Fibroblast of the aortic adventitia (primary cell): ENCODE data around the gene YY1AP1. TPM values are rescaled to one million over a fixed set of nuclear protein-coding genes. Genes with fewer than 3 reads are reported as not detected.
"Not testable (repeated sequence)": the region's sequence is repeated elsewhere in the genome, so short reads cannot be mapped to it uniquely, and the experiment has no call there.

Experiments used
- DNase-seq: peaks from one replicate; pipeline ENCODE4 v3.0.0-alpha.2; 2010; ENCODE audit warnings: low read depth
- H3K4me3 ChIP-seq: 2 replicates; pipeline ENCODE4 v1.5.1; 2011; ENCODE audit warnings: low read depth, mild to moderate bottlenecking, control low read depth, low read length, moderate library complexity
- total RNA-seq: library from RNA; depleted of rRNA; stranded (reverse); fragments of >200 nt; gene quantifications from 2 replicates; pipeline ENCODE4 v1.2.3, GENCODE V29; 2012; ENCODE audit warnings: low replicate concordance
- TF ChIP-seq, protein P1 (sequence below): IDR thresholded peaks from 2 replicates; pipeline ENCODE4 v1.5.1; 2011; ENCODE audit warnings: mild to moderate bottlenecking, low read length, control low read depth, inconsistent platforms; ENCODE audit not compliant: insufficient read depth

YY1AP1 gene
- total RNA-seq, 1 donor = 54.6 TPM

DNA sequence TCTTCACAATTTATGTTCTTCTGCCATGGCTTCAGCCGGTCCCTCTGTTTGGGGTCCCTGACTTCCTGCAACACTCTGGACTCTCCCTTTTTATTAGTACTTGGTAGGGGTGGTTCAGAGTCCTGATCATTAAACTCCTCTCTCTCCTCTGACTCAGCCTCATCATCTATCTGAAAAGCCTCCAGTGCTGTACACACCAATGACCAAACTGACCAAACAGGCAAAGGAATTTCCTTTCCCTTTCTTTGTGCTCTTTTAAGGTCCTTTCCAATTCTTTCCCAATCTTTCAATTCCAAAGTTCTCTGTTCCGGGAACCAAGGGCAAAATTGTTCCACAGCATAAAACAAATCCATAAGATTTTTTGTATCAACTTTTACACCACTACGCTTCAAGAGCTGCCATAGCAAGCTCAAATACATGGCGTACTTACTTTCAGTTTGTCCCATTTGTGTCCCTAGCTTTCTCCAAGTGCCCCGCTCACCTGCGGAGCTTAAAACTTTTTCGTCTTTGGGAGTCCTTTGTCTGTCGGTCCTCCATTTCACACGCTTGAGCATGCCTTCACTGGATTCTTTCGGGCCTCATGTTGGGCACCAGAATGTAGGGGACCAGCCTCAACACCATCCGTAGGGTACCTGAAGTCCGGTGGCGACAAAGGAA lies 9.9 kb upstream of the YY1AP1 start:
- TF ChIP-seq, protein P1, sequence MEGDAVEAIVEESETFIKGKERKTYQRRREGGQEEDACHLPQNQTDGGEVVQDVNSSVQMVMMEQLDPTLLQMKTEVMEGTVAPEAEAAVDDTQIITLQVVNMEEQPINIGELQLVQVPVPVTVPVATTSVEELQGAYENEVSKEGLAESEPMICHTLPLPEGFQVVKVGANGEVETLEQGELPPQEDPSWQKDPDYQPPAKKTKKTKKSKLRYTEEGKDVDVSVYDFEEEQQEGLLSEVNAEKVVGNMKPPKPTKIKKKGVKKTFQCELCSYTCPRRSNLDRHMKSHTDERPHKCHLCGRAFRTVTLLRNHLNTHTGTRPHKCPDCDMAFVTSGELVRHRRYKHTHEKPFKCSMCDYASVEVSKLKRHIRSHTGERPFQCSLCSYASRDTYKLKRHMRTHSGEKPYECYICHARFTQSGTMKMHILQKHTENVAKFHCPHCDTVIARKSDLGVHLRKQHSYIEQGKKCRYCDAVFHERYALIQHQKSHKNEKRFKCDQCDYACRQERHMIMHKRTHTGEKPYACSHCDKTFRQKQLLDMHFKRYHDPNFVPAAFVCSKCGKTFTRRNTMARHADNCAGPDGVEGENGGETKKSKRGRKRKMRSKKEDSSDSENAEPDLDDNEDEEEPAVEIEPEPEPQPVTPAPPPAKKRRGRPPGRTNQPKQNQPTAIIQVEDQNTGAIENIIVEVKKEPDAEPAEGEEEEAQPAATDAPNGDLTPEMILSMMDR = no peak
- DNase-seq = peak; percentile 71
- H3K4me3 ChIP-seq = no peak overlapping the region

DNA sequence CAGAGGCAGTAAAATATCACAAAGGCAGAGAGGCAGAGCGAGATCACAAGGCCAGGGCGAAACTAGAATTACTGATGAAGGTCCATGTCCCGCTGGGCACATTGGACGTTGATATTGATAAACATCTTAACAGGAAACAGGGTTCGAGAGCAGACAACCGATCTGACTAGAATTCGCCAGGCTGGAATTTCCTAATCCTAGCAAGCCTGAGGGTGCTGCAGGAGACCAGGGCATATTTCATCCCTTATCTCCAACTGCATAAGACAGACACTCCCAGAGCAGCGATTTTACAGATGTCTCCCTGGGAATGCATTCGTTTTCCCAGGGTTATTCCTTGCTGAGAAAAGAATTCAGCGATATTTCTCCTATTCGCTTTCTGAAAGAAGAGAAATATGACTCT lies 9.0 kb upstream of the YY1AP1 start:
- not testable (repeated sequence) for DNase-seq, H3K4me3 ChIP-seq

DNA sequence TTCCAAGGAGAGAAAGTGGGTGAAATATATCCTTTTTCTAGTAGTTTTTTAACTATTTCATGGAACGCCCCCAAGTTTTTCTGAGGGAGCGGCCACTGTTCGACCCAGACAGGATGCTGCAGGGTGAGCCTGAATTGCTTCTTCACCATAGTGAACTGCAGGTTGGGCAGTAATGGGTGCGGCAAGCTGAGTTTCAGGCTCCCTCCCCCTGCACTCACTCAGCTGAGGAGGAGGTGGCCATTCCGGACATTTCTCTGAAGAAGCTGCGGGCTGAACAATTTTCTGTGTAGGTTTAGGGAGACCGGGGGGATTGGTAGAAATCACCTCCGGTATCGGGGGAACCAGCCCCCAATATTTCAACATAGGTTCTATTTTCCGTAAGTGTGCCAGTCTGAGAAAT lies 8.5 kb upstream of the YY1AP1 start:
- no peak for DNase-seq
- H3K4me3 ChIP-seq = no peak overlapping the region
- TF ChIP-seq, protein P1 = no peak

DNA sequence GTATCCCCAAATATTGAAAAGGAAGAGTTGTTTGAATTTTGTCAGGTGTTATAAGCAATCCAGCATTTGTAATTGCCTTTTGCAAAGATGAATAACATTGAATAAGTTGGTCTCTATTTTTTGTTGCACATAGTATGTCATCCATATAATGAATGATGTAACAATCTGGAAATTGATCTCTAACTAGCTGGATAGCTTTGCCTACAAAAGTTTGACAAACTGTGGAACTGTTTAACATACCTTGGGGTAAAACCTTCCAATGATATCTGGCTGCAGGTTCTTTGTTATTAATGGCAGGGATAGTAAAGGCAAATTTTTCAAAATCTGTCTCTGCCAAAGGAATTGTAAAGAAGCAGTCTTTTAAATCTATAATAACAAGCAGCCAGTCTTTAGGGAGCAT lies 8.0 kb upstream of the YY1AP1 start:
- no peak overlapping the region for H3K4me3 ChIP-seq
- TF ChIP-seq, protein P1 = no peak
- no peak for DNase-seq

DNA sequence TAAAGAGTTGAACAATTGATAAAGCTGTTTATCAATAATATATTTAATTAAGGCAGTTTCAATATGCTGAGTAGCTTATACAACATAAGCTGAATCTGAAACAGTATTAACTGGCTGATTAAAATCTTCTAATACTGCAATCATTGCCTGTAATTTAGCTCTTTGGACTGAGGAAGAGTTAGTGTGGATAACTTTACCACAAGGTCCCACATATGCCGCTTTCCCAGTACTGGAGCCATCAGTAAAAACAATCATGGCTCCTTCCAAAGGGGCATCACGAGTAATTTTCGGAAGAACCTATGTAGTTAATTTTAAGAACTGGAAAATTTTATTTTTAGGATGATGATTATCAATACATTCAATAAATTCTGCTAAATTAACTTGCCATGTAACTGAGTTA lies 7.0 kb upstream of the YY1AP1 start:
- TF ChIP-seq, protein P1 = no peak
- DNase-seq = no peak
- peak overlapping the region; percentile 26 for H3K4me3 ChIP-seq

DNA sequence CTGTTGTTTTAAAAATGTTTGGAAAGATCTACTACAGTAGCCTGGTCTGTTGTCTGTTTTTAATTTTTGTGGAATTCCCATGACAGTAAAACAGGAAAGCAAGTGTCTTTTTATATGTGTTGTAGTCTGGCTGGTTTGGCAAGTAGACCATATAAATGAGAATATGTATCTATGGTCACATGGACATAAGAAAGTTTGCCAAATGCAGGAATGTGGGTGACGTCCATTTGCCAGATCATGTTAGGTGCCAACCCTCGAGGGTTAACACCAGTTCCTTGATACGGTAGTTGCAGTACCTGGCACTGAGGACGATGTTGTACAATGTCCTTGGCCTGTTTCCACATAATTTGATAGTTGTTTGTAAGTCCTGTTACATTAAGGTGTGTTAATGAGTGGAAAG lies 6.5 kb upstream of the YY1AP1 start:
- peak; percentile 40 for DNase-seq
- H3K4me3 ChIP-seq = peak overlapping the region; percentile 26

DNA sequence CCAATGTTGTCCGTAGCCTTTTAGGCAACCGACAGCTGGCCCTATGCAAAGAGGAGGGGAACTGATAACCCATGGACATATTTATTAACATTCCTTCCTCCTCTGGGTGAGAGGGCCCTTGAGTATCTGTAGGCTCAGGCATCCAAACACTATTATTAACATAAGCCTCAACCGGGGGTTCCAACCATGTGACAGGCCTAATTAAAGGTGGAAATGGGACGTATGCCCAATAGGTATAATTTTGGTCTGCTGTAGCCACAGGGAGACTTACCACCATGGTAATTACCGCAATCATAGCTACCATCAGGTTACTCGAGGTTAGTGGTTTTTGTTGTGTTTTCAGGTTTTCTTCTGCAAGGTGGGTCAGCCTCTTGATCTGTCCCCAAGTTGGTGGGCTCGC lies 5.6 kb upstream of the YY1AP1 start:
- DNase-seq = no peak
- no peak overlapping the region for H3K4me3 ChIP-seq
- TF ChIP-seq, protein P1 = no peak

More for the DNA sequence above, 6.5 kb upstream of the YY1AP1 start:
- TF ChIP-seq, protein P1 = no peak
